Activated CD8-positive, alpha-beta T cell treated with anti-CD3 and anti-CD28 coated beads, Interleukin-2, amount 10 ng/mL, durations not matched to agents 7 days and 5 days (primary cell): ENCODE results near the gene FMNL1. TPM values are rescaled to one million over a fixed set of nuclear protein-coding genes. Genes with fewer than 3 reads are reported as not detected.
"Not testable (repeated sequence)": the region's sequence is repeated elsewhere in the genome, so short reads cannot be mapped to it uniquely, and the experiment has no call there.

Source experiments
- ATAC-seq: fragments of 150-1000 bp; cut with Tn5 transposase; one replicate; pipeline ENCODE4 v1.10.0; 2021; ENCODE audit warnings: moderate library complexity
- CTCF ChIA-PET: fragments of 350-600 bp; sonication (Branson Sonifier 250); formaldehyde crosslinking; loops from one replicate; lab custom pipeline; 2021; ENCODE audit warnings: antibody characterized with exemption; lab: Charles Lee
- POLR2A ChIA-PET: fragments of 350-600 bp; sonication (Branson Sonifier 250); formaldehyde crosslinking; loops from one replicate; lab custom pipeline; 2021; ENCODE audit warnings: antibody characterized with exemption; lab: Charles Lee
- DNase-seq: peaks from one replicate; pipeline ENCODE4 v3.0.0-alpha.2; 2020
- H3K27ac Mint-ChIP-seq: one replicate; pipeline ENCODE4 v1.8.0; 2021; ENCODE audit warnings: mild to moderate bottlenecking, mixed read lengths
- H3K27me3 Mint-ChIP-seq: one replicate; pipeline ENCODE4 v1.8.0; 2021; ENCODE audit warnings: low read depth, mixed read lengths
- H3K36me3 Mint-ChIP-seq: one replicate; pipeline ENCODE4 v1.8.0; 2021; ENCODE audit warnings: low read depth, mixed read lengths
- H3K4me1 Mint-ChIP-seq: one replicate; pipeline ENCODE4 v1.8.0; 2021; ENCODE audit warnings: low read depth, mixed read lengths
- H3K4me3 Mint-ChIP-seq: one replicate; pipeline ENCODE4 v1.8.0; 2021; ENCODE audit warnings: mild to moderate bottlenecking, mixed read lengths
- H3K9me3 Mint-ChIP-seq: one replicate; pipeline ENCODE4 v1.8.0; 2022; ENCODE audit warnings: mixed read lengths; ENCODE audit not compliant: insufficient read depth
- total RNA-seq, 2 experiments: library from RNA; stranded (reverse); gene quantifications; one replicate each; pipeline ENCODE4 v1.2.3, GENCODE V29; 2021

FMNL1 gene
- total RNA-seq, 2 experiments from 2014 or later: 375 to 395 TPM

DNA sequence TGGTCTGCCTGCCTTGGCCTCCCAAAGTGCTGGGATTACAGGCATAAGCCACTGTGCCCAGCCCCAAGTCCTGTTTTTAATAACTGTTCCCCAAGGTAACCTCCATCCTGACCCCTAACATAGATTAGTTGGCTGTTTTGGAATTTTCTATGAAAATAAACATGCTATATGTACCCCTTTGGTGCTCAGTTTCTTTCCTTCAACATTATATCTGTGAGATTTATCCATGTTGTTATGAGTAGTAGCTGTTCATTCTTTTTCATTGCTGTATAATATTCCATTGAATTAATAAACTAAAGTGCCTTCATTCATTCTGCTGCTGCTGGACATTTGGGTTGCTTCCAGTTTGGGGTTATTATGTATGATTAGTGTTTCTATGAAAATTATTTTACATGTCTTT is 26.3 kb upstream of the FMNL1 start:
- H3K4me3 Mint-ChIP-seq: no peak overlapping the region
- no peak overlapping the region for H3K27ac Mint-ChIP-seq
- no peaks in the 10 kb centered on the region for H3K27me3 Mint-ChIP-seq
- DNase-seq (no peak), ATAC-seq (no peak)
- ChIA-PET CTCF (interaction anchor here (6.9 to 15.6 kb wide), 2 partner anchors 45 to 58 kb away, joined by 160 to 365 read pairs; partner anchors contain the start of genes ACBD4, HEXIM1 and PLCD3), POLR2A (interaction anchor here (4.5 kb wide), 1 partner anchor 47 kb away, joined by 38 read pairs; the partner anchor contains the start of gene HEXIM1)
- no peaks in the 10 kb centered on the region for H3K36me3 Mint-ChIP-seq
- no peaks in the 10 kb centered on the region for H3K9me3 Mint-ChIP-seq
- peaks cover 5% of the 10 kb centered on the region for H3K4me1 Mint-ChIP-seq

DNA sequence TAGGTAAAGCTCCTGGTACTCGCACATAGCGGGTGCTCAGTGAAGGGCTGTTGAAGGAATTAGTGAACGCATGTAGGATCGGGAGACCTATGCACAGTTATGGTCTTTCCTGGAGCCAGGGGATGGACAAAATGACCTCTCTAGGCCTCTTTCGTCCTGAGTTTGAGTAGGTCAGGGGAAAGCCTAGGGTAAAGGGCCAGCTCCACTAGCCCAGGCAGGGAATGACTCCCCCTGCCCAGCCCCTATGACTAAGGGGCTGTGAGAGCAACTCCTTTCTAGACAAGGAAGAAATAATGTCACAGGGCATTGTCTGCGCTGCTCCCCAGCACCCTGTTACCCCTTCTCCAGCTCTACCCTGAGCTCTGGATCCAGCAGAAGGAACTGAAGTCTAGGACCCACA is 24.6 kb upstream of the FMNL1 start:
- H3K9me3 Mint-ChIP-seq: no peaks in the 10 kb centered on the region
- no peak overlapping the region for H3K4me3 Mint-ChIP-seq
- no peak overlapping the region for H3K27ac Mint-ChIP-seq
- CTCF ChIA-PET: interaction anchor here (0.8 to 15.6 kb wide), 31 partner anchors 8 to 276 kb away, joined by 3 to 365 read pairs (median 4); partner anchors contain the start of genes ACBD4, FMNL1, HEXIM1 and HEXIM2
- H3K27me3 Mint-ChIP-seq: no peaks in the 10 kb centered on the region
- H3K4me1 Mint-ChIP-seq: peaks cover 5% of the 10 kb centered on the region
- H3K36me3 Mint-ChIP-seq: no peaks in the 10 kb centered on the region
- DNase-seq (no peak), ATAC-seq (no peak)
- POLR2A ChIA-PET: interaction anchor here (1.2 to 4.5 kb wide), 4 partner anchors 24 to 62 kb away, joined by 3 to 38 read pairs (median 7); partner anchors contain the start of genes ACBD4, HEXIM1 and HEXIM2

DNA sequence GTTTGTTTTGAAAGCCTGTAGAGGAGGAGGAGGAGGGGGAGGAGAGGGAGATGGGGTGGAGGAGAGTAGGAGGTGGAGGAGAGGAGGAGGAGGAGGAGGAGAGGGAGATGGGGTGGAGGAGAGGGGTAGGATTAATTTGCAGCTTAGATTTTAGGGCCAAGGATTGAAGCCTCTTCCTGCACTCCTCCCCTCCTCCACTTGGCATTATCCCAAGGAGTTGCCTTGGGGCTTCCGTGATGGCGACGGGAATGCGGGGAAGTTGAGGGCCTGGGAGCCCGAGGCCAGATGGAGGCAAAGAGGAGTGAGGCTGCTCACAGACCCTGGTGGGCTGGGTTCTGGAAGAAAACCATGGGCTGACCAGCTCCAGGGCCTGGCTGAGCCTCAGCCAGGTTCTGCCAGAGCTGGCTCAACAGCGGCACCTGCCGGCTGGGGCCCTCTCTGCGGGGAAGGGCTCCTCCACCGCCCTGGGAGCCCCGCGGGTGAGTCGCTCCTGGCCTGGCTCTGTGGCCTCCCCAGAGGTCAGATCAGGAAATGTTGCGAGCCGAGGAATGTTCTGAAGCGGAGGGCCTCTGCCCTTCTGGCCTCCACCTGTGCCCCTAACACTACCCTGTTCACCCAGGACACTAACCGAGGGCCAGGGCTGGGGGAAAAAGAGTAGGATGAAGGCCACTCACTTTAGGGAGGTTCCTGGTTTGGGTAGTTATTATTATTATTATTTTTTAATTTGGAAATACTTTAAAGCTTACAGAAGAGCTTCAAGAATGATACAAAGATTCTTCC is 23.9 kb upstream of the FMNL1 start:
- no peaks in the 10 kb centered on the region for H3K27me3 Mint-ChIP-seq
- H3K9me3 Mint-ChIP-seq: no peaks in the 10 kb centered on the region
- H3K4me1 Mint-ChIP-seq: peaks cover 5% of the 10 kb centered on the region
- ATAC-seq (peak; percentile 100), DNase-seq (peak; percentile 88)
- no peak overlapping the region for H3K4me3 Mint-ChIP-seq
- CTCF ChIA-PET: interaction anchor here (0.8 to 15.6 kb wide), 34 partner anchors 9 to 277 kb away, joined by 3 to 365 read pairs (median 4); partner anchors contain the start of genes ACBD4, FMNL1, HEXIM1 and HEXIM2
- H3K36me3 Mint-ChIP-seq: no peaks in the 10 kb centered on the region
- no peak overlapping the region for H3K27ac Mint-ChIP-seq
- POLR2A ChIA-PET: interaction anchor here (1.2 to 4.5 kb wide), 4 partner anchors 25 to 62 kb away, joined by 3 to 38 read pairs (median 7); partner anchors contain the start of genes ACBD4, HEXIM1 and HEXIM2

DNA sequence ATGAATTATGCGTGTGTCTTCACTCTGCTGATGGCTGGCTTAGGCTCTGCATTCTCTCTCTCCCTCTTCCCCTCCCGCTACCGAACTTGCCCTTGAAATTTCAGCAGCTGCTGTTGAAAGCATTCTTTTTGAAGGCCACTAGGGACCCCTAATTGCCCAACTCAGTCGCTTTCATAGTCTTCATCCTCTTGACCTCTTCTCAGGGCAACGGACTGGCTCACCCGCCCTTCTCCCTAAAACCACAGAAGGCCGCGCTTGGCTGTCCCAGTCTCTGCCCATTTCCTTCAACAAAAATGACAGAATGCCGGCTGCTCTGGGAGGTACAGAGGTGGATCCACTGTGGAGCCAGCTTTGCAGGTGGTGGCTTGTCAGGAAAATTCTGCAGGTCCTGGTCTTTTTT is 21.0 kb upstream of the FMNL1 start:
- POLR2A ChIA-PET: no interaction called here
- CTCF ChIA-PET: interaction anchor here (1.2 to 15.6 kb wide), 3 partner anchors 18 to 63 kb away, joined by 3 to 365 read pairs (median 6); partner anchors contain the start of genes ACBD4 and PLCD3
- no peak overlapping the region for H3K27ac Mint-ChIP-seq

DNA sequence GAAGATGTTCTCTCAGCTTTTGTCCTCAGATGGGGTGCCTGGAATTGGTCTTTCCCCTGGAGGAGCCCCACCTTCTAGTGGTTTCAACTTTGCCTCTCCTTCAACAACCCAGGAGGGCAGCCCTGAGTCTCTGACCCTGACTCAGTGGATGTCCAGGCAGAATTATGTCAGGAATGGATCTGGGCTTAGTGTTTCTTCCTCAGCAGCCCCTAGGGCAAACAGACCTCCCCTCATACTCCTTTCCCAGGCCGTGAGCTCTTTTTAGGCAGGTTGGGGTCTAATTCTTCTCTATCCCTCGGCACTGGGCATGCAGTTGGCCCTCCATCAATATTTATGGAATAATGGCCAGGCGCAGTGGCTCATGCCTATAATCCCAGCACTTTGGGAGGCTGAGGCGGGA is 20.2 kb upstream of the FMNL1 start:
- CTCF ChIA-PET: interaction anchor here (1.5 to 15.6 kb wide), 3 partner anchors 8 to 64 kb away, joined by 3 to 365 read pairs (median 6); partner anchors contain the start of genes ACBD4 and PLCD3
- peaks cover 3% of the 10 kb centered on the region for H3K36me3 Mint-ChIP-seq
- no peaks in the 10 kb centered on the region for H3K27me3 Mint-ChIP-seq
- no peak overlapping the region for H3K27ac Mint-ChIP-seq
- no peaks in the 10 kb centered on the region for H3K9me3 Mint-ChIP-seq
- no peak overlapping the region for H3K4me3 Mint-ChIP-seq
- no peak for ATAC-seq
- DNase-seq: no peak
- POLR2A ChIA-PET: no interaction called here
- peaks cover 5% of the 10 kb centered on the region for H3K4me1 Mint-ChIP-seq

More for the DNA sequence above, 21.0 kb upstream of the FMNL1 start:
- Mint-ChIP-seq H3K27me3 (no peaks in the 10 kb centered on the region), H3K9me3 (no peaks in the 10 kb centered on the region), H3K4me3 (no peak overlapping the region), H3K4me1 (peaks cover 5% of the 10 kb centered on the region), H3K36me3 (no peaks in the 10 kb centered on the region)
- ATAC-seq (no peak), DNase-seq (no peak)

DNA sequence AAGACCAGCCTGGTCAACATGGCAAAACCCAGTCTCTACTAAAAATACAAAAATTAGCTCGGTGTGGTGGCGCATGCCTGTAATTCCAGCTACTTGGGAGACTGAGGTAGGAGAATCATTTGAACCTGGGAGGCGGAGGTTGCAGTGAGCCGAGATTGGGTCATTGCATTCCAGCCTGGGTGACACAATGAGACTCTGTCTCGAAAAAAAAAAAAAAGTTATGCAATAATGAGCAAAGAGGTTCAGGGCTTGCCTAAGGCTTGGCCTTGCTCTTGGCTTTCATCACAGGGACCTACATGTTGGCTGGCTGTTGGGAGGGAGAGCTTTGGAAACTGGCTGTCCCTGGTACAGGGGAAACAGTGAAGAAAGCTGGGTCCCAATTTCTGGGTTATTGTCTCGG is 19.8 kb upstream of the FMNL1 start:
- H3K27me3 Mint-ChIP-seq: not testable (repeated sequence)
- CTCF ChIA-PET: interaction anchor here (1.5 to 15.6 kb wide), 3 partner anchors 9 to 65 kb away, joined by 3 to 365 read pairs (median 6); partner anchors contain the start of genes ACBD4 and PLCD3

DNA sequence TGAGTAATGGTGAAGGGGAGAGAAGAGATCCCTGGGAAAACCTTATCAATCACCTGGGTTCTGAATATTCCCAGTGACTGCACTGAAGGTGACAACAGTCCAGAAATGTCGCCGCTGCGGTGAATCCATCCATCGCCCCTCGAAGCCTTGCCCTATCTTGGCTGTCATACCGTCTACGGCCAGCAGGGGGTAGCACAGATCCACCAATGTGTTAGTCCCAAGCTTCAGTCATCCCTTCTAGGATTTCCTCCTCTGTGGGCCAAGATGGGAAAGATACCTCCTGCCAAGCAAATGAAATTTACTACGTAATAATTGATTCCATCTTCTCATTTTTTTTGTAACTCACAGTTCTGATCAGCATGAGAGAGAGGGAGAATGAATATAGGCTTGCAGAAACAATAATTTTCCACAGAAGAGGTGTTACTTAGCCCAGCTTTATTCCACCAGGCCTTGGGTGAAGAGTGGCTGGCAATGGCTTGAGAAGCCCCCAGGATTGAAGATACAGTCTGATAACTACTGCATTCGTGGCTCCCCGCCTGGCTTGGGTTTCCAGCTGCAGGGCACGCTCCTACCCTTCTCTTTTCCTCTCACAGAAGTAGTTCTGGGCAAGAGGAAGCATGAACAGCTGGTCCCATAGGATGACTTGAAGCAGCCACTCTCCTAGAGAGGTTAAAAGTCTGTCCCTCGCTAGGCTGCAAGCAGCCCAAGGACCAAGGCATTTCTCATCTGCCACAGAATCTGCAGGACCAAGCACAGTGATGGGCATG is 2.6 kb upstream of the FMNL1 start:
- DNase-seq (peak; percentile 89), ATAC-seq (no peak)
- peaks cover 62% of the 10 kb centered on the region for H3K36me3 Mint-ChIP-seq
- H3K27ac Mint-ChIP-seq: peak overlapping the region; percentile 86
- ChIA-PET POLR2A (interaction anchor here (0.6 to 9.0 kb wide), 13 partner anchors 12 to 171 kb away, joined by 3 to 132 read pairs (median 4); partner anchors contain the start of gene HEXIM1), CTCF (interaction anchor here (0.7 to 14.2 kb wide), 48 partner anchors 14 to 209 kb away, joined by 3 to 410 read pairs (median 6); partner anchors contain the start of genes ACBD4, HEXIM1, MAP3K14 and NMT1)
- no peaks in the 10 kb centered on the region for H3K9me3 Mint-ChIP-seq
- peaks cover 37% of the 10 kb centered on the region for H3K4me1 Mint-ChIP-seq
- H3K4me3 Mint-ChIP-seq: peak overlapping the region; percentile 80
- no peaks in the 10 kb centered on the region for H3K27me3 Mint-ChIP-seq

More for the DNA sequence above, 19.8 kb upstream of the FMNL1 start:
- H3K36me3 Mint-ChIP-seq, DNase-seq, H3K9me3 Mint-ChIP-seq, H3K27ac Mint-ChIP-seq, H3K4me1 Mint-ChIP-seq, POLR2A ChIA-PET, H3K4me3 Mint-ChIP-seq, ATAC-seq: not testable (repeated sequence)

DNA sequence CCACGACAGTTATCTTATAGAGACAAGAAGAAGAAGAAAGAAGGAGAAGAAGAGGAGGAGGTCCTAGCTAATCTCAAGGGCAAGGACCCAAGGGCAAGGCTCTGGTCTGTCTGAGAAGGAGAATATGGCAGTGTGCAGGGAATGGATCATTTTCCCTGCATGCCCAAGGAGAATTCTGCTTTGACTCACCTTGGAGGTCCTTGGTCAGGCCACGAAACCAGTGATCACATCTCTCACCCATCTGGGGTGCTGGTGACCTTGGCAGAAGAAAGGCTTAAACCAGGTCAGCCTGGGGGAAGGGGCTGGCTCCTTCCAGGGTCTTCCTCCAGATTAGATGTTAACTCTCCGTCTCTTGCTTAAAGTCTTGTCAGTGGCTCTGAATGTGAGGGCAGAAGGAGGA is 1.6 kb upstream of the FMNL1 start:
- Mint-ChIP-seq H3K27ac (peak overlapping the region; percentile 86), H3K9me3 (no peaks in the 10 kb centered on the region), H3K27me3 (no peaks in the 10 kb centered on the region), H3K4me3 (peak overlapping the region; percentile 80), H3K36me3 (peaks cover 67% of the 10 kb centered on the region), H3K4me1 (peaks cover 45% of the 10 kb centered on the region)
- ChIA-PET POLR2A (interaction anchor here (0.6 to 9.0 kb wide), 11 partner anchors 11 to 96 kb away, joined by 3 to 132 read pairs (median 5); partner anchors contain the start of gene HEXIM1), CTCF (interaction anchor here (1.0 to 14.2 kb wide), 27 partner anchors 13 to 189 kb away, joined by 3 to 410 read pairs (median 11); partner anchors contain the start of genes ACBD4, HEXIM1 and MAP3K14)
- ATAC-seq: no peak
- DNase-seq: no peak

DNA sequence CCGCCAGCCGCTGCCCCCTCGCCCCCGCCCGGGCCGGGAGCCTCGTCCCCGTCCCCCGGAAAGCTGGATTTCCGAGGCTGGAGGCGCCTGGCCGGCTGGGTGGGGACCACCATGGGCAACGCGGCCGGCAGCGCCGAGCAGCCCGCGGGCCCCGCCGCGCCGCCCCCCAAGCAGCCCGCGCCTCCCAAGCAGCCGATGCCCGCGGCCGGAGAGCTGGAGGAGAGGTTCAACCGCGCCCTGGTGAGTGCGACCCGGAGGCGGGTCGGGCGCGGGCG is 266 bp downstream of the FMNL1 start:
- no peak for ATAC-seq
- Mint-ChIP-seq H3K4me1 (peaks cover 52% of the 10 kb centered on the region), H3K27ac (no peak overlapping the region), H3K36me3 (peaks cover 72% of the 10 kb centered on the region), H3K4me3 (peak overlapping the region; percentile 100), H3K9me3 (no peaks in the 10 kb centered on the region), H3K27me3 (no peaks in the 10 kb centered on the region)
- CTCF ChIA-PET: interaction anchor here (1.8 to 14.2 kb wide), 8 partner anchors 12 to 163 kb away, joined by 7 to 410 read pairs (median 69); partner anchors contain the start of genes ACBD4, HEXIM1 and MAP3K14
- DNase-seq: no peak
- POLR2A ChIA-PET: interaction anchor here (0.5 to 9.0 kb wide), 13 partner anchors 9 to 1854 kb away, joined by 3 to 132 read pairs (median 5); partner anchors contain the start of genes HEXIM1, HEXIM2 and MAP3K14

DNA sequence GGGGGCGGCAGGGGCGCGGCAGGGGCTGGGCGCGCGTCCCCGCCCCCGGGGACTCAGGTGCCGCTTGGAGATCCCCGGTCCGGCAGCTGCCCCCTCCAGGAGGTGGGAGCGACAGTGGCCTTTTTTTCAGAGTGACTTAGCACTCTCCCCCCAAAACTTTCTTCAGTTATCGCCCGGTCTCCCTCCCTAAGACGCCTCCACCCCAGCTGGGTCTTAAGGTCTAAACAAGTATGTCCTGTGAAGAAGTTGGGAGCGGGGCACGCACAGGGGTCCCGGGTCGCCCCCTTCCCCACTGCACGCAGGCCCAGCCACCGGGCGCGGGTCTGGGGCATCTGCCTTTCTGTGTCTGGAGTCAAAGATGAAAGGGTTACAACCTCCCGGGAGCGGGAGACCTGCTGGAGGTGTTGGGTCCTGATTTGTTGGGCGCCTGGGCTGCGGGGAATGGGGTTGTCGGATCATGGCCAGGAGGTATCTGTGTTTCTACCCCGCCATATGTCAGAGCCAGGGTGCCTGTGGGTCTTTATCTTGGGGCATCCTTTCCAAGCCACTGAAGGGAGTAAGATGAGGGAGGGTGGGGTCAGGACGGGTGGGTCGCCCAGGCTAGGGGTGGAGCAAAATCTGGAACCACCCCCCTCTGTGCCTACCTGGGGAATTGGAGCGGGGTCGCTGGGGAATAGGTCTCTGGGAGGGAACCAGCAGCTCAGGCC is 757 bp downstream of the FMNL1 start:
- ChIA-PET POLR2A (interaction anchor here (0.6 to 9.0 kb wide), 14 partner anchors 8 to 170 kb away, joined by 3 to 132 read pairs (median 6); partner anchors contain the start of genes HEXIM1, HEXIM2 and MAP3K14), CTCF (interaction anchor here (1.1 to 14.2 kb wide), 10 partner anchors 11 to 163 kb away, joined by 4 to 410 read pairs (median 68); partner anchors contain the start of genes ACBD4, HEXIM1 and MAP3K14)
- no peaks in the 10 kb centered on the region for H3K9me3 Mint-ChIP-seq
- ATAC-seq (peak; percentile 5), DNase-seq (peak; percentile 74)
- H3K27ac Mint-ChIP-seq: peak overlapping the region; percentile 94
- H3K4me1 Mint-ChIP-seq: peaks cover 56% of the 10 kb centered on the region
- H3K27me3 Mint-ChIP-seq: no peaks in the 10 kb centered on the region
- H3K4me3 Mint-ChIP-seq: peak overlapping the region; percentile 100
- peaks cover 73% of the 10 kb centered on the region for H3K36me3 Mint-ChIP-seq
